Measurements from ENCODE around the gene TMPRSS9. TPM values are rescaled to one million over a fixed set of nuclear protein-coding genes. Genes with fewer than 3 reads are reported as not detected.
A peak's percentile ranks its signal among the peaks of the same experiment; 100 is the strongest.

Gene TMPRSS9
- total and polyA plus RNA-seq, 4 donors, result 0.05 to 0.37 (median 0.09) TPM; not detected in 1

DNA sequence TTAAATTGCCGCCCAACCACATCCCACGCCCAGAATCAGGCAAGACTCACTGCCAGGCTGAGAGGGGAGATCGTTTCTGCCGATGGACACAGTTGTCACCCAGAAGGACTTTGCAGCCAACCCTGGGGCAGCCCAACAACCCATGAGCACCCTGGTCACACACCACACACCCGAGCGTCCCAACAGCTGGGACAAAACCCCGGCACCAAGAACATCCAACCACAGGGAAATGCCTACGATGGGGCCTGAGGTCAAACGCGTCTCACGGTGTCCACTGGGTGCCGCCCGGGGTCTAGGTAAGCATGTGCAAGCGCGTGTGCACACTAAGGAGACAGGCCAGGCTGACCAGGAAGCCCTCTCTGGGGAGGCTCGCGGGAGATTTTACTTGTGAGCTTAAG lies 83.7 kb downstream of the TMPRSS9 start:
- Histone ChIP-seq H3K9ac (ENCODE audit: insufficient read depth in 1 of 2, low read length in 2 of 2) (no peak overlapping the region), H3K4me1 (ENCODE audit: control insufficient read depth in 5 of 5, insufficient read depth in 5 of 5, low read length in 5 of 5) (no peaks in the 10 kb centered on the region), H3K27ac (ENCODE audit: low read depth in 1 of 2, low read length in 1 of 2) (no peak overlapping the region), H3K9me3 (ENCODE audit: control insufficient read depth in 4 of 4, insufficient read depth in 3 of 4, low read length in 3 of 4) (no peaks in the 10 kb centered on the region), H3K4me3 (no peak overlapping the region), H3K36me3 (ENCODE audit: control insufficient read depth in 4 of 4, insufficient read depth in 4 of 4, low read length in 4 of 4) (peaks cover 4 to 26% (median 16%) of the 10 kb centered on the region in 4 donors), H3K27me3 (ENCODE audit: control insufficient read depth in 3 of 3, insufficient read depth in 3 of 3, low read length in 2 of 3) (no peaks in the 10 kb centered on the region)
- ATAC-seq (ENCODE audit: insufficient read depth, low FRiP score), result no peak
- DNase-seq, result no peak
- 92 to 94% methylated on average over 17 of the region's 17 CpGs for WGBS, 2 donors
- TF ChIP-seq, protein P1, sequence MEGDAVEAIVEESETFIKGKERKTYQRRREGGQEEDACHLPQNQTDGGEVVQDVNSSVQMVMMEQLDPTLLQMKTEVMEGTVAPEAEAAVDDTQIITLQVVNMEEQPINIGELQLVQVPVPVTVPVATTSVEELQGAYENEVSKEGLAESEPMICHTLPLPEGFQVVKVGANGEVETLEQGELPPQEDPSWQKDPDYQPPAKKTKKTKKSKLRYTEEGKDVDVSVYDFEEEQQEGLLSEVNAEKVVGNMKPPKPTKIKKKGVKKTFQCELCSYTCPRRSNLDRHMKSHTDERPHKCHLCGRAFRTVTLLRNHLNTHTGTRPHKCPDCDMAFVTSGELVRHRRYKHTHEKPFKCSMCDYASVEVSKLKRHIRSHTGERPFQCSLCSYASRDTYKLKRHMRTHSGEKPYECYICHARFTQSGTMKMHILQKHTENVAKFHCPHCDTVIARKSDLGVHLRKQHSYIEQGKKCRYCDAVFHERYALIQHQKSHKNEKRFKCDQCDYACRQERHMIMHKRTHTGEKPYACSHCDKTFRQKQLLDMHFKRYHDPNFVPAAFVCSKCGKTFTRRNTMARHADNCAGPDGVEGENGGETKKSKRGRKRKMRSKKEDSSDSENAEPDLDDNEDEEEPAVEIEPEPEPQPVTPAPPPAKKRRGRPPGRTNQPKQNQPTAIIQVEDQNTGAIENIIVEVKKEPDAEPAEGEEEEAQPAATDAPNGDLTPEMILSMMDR (IDR thresholded peaks at IDR 0.05; ENCODE audit: control extremely low read depth, extremely low read depth), result no peak

GRCh38 chr19:2444251-2445002 lies 84.4 kb downstream of the TMPRSS9 start:
- no peak for ATAC-seq (ENCODE audit: insufficient read depth, low FRiP score)

DNA sequence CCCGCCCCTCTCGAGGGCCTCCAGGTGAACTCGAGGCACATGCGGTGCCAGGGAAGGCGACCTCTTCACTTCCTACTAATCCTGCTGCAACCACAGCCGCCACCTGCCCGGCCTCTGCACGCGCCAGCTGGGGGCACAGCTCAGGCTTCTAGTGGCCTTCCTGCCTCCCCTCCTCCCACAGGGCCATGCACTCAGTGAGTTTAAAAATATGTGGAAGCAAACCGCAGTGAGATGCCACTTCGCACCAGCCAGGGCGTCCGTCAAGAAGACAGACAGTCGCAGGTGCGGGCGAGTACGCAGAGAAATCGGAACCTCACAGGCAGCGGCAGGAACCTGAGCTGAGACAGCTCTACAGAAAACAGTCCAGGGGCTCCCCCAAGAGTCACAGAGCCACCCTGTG lies 86.3 kb downstream of the TMPRSS9 start:
- H3K9ac ChIP-seq (ENCODE audit: insufficient read depth in 1 of 2, low read length in 2 of 2), result no peak overlapping the region
- H3K4me3 ChIP-seq, result no peak overlapping the region
- WGBS, 2 donors, result 39 to 63% methylated on average over 19 of the region's 19 CpGs
- TF ChIP-seq, protein P1 (IDR thresholded peaks at IDR 0.05; ENCODE audit: control extremely low read depth, extremely low read depth), result no peak
- no peaks in the 10 kb centered on the region for H3K4me1 ChIP-seq (ENCODE audit: control insufficient read depth in 5 of 5, insufficient read depth in 5 of 5, low read length in 5 of 5)
- no peaks in the 10 kb centered on the region for H3K27me3 ChIP-seq (ENCODE audit: control insufficient read depth in 3 of 3, insufficient read depth in 3 of 3, low read length in 2 of 3)
- DNase-seq (peak in 1 of 3 donors; percentile 40), ATAC-seq (ENCODE audit: insufficient read depth, low FRiP score) (no peak)
- H3K36me3 ChIP-seq (ENCODE audit: control insufficient read depth in 4 of 4, insufficient read depth in 4 of 4, low read length in 4 of 4), result peaks cover 4 to 30% (median 14%) of the 10 kb centered on the region in 4 donors
- no peaks in the 10 kb centered on the region for H3K9me3 ChIP-seq (ENCODE audit: control insufficient read depth in 4 of 4, insufficient read depth in 3 of 4, low read length in 3 of 4)
- H3K27ac ChIP-seq (ENCODE audit: low read depth in 1 of 2, low read length in 1 of 2), result no peak overlapping the region

More at GRCh38 chr19:2444251-2445002, 84.4 kb downstream of the TMPRSS9 start:
- H3K4me3 ChIP-seq, result no peak overlapping the region
- WGBS, 2 donors, result 94 to 96% methylated on average over 34 of the region's 34 CpGs
- peaks cover 4 to 26% (median 15%) of the 10 kb centered on the region in 4 donors for H3K36me3 ChIP-seq (ENCODE audit: control insufficient read depth in 4 of 4, insufficient read depth in 4 of 4, low read length in 4 of 4)
- DNase-seq, result no peak
- no peaks in the 10 kb centered on the region for H3K4me1 ChIP-seq (ENCODE audit: control insufficient read depth in 5 of 5, insufficient read depth in 5 of 5, low read length in 5 of 5)
- H3K27ac ChIP-seq (ENCODE audit: low read depth in 1 of 2, low read length in 1 of 2), result no peak overlapping the region
- H3K27me3 ChIP-seq (ENCODE audit: control insufficient read depth in 3 of 3, insufficient read depth in 3 of 3, low read length in 2 of 3), result no peaks in the 10 kb centered on the region
- H3K9me3 ChIP-seq (ENCODE audit: control insufficient read depth in 4 of 4, insufficient read depth in 3 of 4, low read length in 3 of 4), result no peaks in the 10 kb centered on the region
- H3K9ac ChIP-seq (ENCODE audit: insufficient read depth in 1 of 2, low read length in 2 of 2), result no peak overlapping the region
- TF ChIP-seq, protein P1 (IDR thresholded peaks at IDR 0.05; ENCODE audit: control extremely low read depth, extremely low read depth), result no peak
